ENCODE results near the gene NCKAP5.

Gene NCKAP5

GRCh38 chr2:132975193-132976105, 592.8 kb downstream of the NCKAP5 start:
- DNase-seq: no peak

DNA sequence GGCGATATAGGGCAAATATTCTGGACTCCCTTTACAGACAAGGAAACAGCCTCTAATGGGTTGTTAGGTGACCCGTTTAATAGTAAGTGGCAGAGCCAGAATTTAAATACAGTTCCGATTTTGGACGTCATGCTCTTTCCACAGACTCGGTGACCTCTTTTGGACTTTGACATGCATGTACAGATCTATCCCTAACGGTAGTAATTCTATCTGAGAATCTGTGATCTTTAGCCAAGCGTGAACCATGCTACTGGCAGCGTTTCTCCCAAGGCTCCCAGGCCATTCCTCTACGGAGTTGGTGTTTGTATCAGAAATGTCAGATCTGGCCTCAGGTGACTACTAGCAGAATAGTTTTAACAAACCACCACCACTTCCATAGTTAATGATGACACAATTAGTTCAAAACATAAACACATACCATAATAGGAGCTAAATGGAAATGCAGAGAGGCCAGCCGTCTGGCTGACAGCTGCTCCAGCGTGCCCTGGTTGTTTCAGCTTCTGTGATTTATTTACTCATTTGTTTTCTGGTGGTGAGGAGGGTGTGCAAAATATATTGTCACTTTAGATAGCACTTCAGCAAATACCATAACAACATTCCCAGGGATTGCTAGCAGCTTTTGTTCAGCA, 593.7 kb downstream of the NCKAP5 start:
- DNase-seq: no peak

DNA sequence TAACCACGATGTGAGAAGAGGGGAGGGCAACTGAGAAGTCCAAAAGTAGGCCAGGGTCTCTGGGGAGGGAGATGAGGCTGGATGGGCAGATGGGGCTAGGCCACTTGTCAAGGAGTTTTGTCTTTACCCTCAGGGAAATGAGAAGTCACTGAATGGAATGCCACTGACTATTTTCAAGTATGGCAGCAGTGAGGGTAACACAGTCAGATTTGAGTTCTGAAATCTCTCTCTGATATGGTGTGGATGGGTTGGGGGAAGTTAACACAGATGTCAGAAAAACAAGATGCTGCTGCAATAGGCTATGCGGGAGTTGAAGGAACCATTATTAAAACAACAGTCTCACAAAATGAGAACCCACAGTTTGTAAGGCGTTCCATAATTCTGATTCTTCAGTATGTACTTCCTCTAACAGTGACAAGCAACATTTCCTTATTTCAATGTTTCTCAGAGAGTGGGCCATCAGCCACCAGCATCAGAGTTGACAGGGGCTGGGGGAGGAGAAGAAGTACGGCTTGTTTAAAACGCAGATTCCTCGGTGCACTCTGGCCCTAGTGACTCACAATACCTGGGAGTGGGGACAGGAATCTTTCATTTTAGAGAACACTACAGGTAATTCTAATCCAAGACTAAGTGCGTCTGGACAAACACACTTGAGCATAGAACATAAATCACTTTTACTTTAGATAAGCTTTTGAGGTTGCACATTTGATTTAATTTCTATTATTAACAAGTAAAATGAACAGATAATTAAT, 596.8 kb downstream of the NCKAP5 start:
- no peak for DNase-seq

DNA sequence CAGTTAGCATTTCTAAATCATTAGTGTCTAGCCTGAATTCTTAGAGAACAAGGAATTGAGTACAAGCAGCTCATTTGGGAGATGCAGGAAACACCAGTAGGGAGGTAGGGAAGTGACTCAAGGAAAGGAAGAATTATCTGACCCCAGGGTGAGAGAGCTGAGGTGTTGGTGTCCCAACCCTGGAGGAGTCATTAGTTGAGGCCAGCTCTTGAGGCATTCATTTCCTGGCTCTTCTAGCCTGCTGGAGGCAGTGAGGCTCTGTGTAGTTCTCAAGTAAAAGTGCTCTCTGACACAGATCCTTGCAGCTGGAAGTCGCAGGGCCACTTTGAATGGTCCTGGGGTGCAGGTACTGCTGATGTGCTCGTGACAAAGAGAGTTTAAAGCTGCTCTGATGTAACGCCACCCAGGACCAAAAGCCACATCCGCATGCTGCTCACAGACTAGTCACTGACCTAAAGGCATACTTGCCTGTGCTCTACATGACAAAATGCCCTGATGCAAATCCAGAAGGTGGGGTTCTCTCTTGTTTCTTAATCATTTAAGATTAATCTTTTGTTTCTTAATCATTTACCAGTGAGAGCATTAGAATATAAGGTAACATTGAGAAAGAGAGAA, 598.8 kb downstream of the NCKAP5 start:
- DNase-seq: no peak

- no peak for DNase-seq
Observed at GRCh38 chr2:132965460-132965859, 602.8 kb downstream of the NCKAP5 start.

DNA sequence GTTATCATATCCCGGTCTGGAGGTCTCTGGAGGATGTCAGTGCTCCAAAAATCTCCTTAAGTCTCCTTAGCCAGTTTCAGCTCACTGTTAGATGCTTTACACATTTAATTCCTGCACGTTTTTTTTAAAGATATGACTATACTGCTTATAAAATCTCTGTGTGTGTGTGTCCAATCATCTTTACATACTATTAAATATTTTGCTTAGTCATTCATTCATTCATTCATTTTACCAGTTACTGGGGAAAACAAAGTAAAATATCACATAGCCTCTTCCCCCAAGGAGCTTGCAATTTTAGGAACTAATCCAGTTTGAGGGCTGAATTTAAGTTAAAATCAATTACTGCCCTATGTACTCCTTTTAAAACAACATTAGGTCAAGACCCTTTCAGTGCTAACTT, 605.1 kb downstream of the NCKAP5 start:
- DNase-seq: no peak

DNA sequence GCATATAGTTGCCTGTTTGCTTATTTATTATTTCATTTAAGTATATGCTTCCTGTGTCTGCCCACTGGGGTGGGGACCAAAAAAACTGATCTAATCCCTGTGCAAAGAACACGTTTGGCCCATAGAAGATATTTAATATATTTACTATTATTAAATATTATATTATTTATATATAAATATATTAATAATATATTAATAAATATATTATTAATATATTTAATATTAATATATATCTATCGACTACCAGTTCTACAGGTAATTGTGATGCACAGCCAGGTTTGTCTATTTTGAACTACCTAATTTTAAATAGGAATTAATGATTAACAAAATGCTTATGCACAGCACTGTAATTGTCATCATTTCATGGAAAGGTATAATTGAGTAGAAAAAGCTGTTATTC, 609.4 kb downstream of the NCKAP5 start:
- DNase-seq: no peak

DNA sequence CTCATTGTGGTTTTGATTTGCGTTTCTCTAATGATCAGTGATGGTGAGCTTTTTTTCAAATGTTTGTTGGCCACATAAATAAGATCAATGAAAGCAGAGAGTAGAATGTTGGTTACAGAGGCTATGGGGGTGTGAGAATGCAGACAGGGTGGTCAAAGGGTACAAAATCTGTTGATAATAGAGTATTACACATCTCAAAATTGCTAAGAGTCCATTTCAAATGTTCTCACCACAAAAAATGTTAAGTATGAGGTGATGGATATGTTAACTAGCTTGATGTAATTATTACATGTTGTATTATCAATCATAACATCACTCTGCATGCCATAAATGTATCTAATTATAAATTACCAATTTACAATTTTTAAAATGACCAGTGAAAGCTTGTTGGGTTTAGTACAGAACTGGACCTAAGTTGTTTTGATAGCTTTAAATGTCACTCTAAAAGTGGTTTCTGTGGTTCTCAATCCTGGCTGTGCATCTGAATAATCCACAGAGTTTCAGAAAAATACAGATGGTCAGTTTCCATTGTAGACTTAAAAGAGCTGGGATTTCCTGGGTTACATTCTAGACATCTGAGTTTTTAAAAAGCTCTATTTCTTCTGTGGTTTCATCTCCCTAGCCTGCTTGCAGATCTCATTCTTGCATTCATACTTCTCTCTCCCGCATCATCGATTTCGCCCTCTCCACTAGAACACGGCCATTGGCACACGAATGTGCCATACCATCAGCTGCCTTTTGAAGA, 612.2 kb downstream of the NCKAP5 start:
- DNase-seq: no peak

GRCh38 chr2:132953771-132954170, 614.5 kb downstream of the NCKAP5 start:
- no peak for DNase-seq

- DNase-seq: no peak
Observed at GRCh38 chr2:132951008-132951714, 617.1 kb downstream of the NCKAP5 start.

- DNase-seq: no peak
Observed at GRCh38 chr2:132949108-132949507, 619.2 kb downstream of the NCKAP5 start.

GRCh38 chr2:132948211-132948610, 620.1 kb downstream of the NCKAP5 start:
- DNase-seq: no peak

- no peak for DNase-seq
Observed at GRCh38 chr2:132943829-132944228, 624.4 kb downstream of the NCKAP5 start.

DNA sequence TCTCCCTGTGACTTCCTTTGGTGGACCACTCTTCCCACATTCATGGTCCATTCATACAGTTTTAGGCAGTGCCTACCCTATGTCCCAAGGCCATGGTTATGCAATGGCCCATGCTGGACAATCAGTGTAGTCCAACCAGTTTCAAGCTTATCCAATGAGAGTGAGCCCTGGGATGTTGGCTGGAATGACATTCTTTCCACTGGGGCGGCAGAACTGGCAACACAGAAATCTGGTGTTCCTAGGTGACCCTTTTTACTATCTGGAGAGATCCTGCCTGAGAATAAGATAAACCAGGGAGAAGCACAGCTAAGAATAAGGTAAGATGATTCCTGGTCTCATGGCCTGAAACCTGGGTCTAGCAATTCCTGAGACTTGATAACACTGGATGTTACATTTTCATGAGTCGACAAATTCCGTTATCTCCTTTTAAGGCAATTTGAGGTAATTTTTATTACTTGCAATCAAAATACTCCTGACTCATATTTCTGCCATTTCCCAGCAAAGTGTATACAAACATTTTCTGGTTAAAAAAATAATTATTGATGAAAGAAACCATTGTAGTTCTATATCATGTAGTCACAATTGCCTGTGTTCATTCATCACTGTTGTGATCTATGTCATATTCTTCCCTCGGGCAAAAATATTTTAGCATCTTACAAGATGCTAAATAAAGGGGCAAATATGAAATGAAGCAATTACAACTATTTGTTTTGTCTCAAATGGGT, 626.8 kb downstream of the NCKAP5 start:
- DNase-seq: no peak

DNA sequence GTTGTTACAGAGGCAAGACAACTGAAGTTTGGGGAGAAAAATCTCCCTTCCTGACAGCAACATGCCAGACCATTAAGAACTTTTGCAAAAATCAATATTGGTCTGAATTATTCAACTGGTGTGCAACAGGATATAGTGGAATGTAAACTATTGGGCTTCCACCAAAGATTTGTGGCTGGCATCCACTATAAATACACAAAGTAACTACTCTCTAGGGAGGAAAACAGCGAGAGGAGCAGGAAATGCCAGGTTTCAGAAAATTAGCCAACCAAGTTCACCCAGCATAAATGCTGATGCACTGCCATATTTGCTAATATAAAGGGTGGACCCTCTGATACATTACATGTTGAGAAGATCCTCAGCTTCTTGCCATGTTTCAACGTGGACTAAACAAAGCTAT, 630.6 kb downstream of the NCKAP5 start:
- DNase-seq: no peak

GRCh38 chr2:132936791-132937190, 631.5 kb downstream of the NCKAP5 start:
- no peak for DNase-seq

DNA sequence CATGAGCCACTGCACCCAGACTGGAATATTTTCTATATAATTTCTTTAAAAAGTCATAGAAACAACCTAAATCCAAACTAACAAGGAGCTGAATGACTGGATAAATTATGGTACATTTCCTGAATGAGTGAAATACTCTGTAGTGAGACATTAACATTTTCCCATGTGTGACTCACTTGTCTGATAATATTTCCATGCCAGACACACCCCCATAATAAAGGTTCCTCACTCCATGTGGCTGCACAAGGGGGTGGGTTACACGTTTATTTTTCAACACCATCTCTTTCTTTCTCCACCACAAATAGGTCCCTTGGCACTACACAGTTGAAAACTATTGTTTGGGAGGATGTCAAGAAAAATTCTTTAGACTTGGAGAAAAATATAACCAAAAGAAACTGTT, 632.0 kb downstream of the NCKAP5 start:
- no peak for DNase-seq

DNA sequence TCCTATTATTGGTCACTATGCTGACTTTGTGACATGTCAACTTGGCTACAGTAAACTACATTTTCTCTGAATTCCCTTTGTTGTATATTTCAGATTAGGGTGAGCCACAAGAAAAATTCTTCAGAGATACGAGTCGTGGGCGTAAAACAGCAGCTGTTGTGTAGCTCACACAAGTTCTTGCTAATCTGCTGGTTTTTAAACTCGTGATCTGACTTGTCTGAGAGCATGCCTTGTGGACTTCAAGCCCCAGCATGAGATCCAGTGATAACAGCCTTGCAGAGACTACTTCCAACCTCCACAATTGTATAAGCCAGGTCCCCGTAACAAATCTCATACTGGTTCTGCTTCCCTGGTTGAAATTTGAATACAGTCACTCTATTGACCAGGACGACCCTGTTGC, 638.5 kb downstream of the NCKAP5 start:
- DNase-seq: no peak

- DNase-seq: no peak
Observed at GRCh38 chr2:132923787-132924186, 644.5 kb downstream of the NCKAP5 start.

DNA sequence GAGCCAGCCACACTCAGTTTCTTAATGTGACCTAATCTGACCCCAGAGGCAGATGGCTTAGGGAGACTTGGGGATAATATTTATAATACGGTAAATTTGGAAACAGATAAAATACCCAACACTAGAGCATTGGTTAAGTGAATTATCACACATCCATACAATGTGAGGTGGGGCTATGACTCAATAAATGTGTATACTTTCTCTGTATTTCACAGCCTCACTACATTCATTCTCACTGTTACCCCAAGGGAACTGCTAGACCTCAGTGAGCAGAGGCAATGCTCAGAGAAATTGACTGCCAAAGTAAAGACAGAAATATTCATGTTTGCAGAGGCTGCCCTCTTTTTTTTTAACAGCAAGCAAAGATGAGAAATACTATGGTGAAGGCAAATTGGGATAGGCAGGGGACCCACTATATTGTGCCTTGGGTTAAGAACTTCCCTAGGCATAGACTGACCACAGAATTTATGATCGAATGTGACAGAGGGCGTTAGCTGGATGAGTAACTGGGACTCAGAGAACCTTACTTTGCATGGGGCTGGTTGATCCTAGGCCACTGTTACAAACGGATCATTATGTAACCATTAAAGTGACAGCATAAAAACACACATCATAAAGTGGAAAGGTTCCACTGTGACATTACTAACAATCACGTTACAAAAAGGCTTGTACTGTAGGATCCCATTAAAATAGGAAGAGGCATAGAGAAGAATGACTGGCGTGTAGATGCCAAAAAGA, 652.3 kb downstream of the NCKAP5 start:
- DNase-seq: no peak
